Measurements from ENCODE around the gene MBNL2.

MBNL2 gene

GRCh38 chr13:97441368-97441767, 219.2 kb downstream of the MBNL2 start:
- Histone ChIP-seq H3K27ac (ENCODE audit: low read depth, low read length) (no peak overlapping the region), H3K9me2 (replicated peaks; ENCODE audit: insufficient read depth, low read length) (no peaks in the 10 kb centered on the region), H4K20me1 (ENCODE audit: low read depth, low read length) (no peaks in the 10 kb centered on the region), H2AFZ (ENCODE audit: low read depth, low read length, severe bottlenecking) (no peak overlapping the region), H3K36me3 (ENCODE audit: low read length) (peaks cover 3% of the 10 kb centered on the region; the same call in 1 of the 2 replicates), H3K4me2 (ENCODE audit: low read depth, low read length, poor library complexity, severe bottlenecking) (no peak overlapping the region), H3K79me2 (ENCODE audit: insufficient read depth, low read length) (no peaks in the 10 kb centered on the region; the same call in 1 of the 2 replicates), H3K9ac (ENCODE audit: low read length) (no peak overlapping the region), H3K4me3 (ENCODE audit: insufficient read depth, low read length, poor library complexity, severe bottlenecking) (no peak overlapping the region), H3K9me3 (ENCODE audit: insufficient read depth, low read length) (no peaks in the 10 kb centered on the region), H3K27me3 (ENCODE audit: low read length) (no peaks in the 10 kb centered on the region), H3F3A (ENCODE audit: insufficient read depth) (no peaks in the 10 kb centered on the region)
- no peak for TF ChIP-seq CTCF (IDR thresholded peaks at IDR 0.05; ENCODE audit: insufficient read depth, low read length, poor library complexity, severe bottlenecking)
- TF ChIP-seq EZH2phosphoT487 (conservative IDR thresholded peaks at IDR 0.05; ENCODE audit: low read length): no peak
